Mesothelial cell of epicardium (in vitro differentiated cells): Measurements from ENCODE around the gene XIRP2. TPM values are rescaled to one million over a fixed set of nuclear protein-coding genes. Genes with fewer than 3 reads are reported as not detected.

Experiments used
- DNase-seq, 2 experiments: peaks; one replicate each; pipeline ENCODE4 v3.0.0; 2021; ENCODE audit warnings: low spot score in 2 of 2; ENCODE audit not compliant: unreplicated experiment in 2 of 2
- H3K27ac Mint-ChIP-seq: 2 replicates; pipeline ENCODE4 v1.8.0; 2021; ENCODE audit warnings: mixed read lengths
- H3K27me3 Mint-ChIP-seq: 2 replicates; pipeline ENCODE4 v1.8.0; 2021; ENCODE audit warnings: low read depth, mixed read lengths
- H3K36me3 Mint-ChIP-seq: 2 replicates; pipeline ENCODE4 v1.8.0; 2021; ENCODE audit warnings: mixed read lengths
- H3K4me1 Mint-ChIP-seq: 2 replicates; pipeline ENCODE4 v1.8.0; 2021; ENCODE audit warnings: mixed read lengths
- H3K4me3 Mint-ChIP-seq: 2 replicates; pipeline ENCODE4 v1.8.0; 2021; ENCODE audit warnings: mild to moderate bottlenecking, moderate library complexity, mixed read lengths
- H3K9me3 Mint-ChIP-seq: 2 replicates; pipeline ENCODE4 v1.8.0; 2021; ENCODE audit warnings: mixed read lengths
- total RNA-seq: library from RNA; stranded (reverse); gene quantifications from 3 replicates; pipeline ENCODE4 v1.2.1, GENCODE V29; 2021
- TF ChIP-seq, protein P1 (sequence below): fragments of 200-600 bp; sonication (generic); IDR thresholded peaks from one replicate; pipeline ENCODE4 v1.5.0; 2021; ENCODE audit warnings: antibody characterized with exemption; ENCODE audit not compliant: unreplicated experiment

XIRP2 gene
- total RNA-seq, 1 donor from 2014 or later, result not detected

DNA sequence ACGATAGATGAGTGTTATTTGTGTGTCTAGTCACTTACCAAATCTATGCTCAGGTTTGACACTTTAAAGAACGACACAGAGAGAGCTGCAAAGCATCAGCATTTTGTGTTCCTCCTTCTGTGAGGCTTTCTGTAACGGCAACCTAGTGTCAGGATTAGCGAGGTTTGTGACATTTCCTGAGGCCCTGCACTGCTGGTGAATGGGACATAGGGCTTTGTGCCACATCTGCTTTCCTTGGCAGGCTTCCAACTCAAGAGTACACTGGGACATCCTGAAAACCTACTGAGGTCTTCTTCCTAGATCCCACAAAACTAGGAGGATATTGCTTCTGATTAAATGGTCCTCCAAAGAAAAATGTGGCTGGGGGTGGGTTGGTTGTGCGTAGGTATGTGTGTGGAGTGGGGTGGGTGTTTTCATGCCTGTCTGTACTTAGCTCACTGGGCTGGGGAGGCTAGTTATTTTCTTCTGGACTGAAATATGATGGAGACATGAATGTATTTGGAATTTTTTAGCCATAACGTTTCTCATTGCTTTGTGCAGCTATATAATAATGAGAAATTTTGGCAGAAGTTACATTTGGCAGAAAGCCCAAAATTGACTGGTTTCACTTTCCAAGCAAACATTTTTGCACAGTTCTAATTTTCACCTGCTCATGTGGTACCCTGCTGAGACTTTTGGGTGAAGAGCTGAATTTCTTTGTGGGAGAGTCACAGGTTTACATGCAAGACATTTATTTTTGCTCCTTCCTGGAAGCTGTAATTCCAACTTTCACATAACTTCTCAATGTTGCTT is 308.4 kb downstream of the XIRP2 start:
- Mint-ChIP-seq H3K4me1 (peaks cover 46% of the 10 kb centered on the region), H3K36me3 (no peaks in the 10 kb centered on the region), H3K27me3 (no peaks in the 10 kb centered on the region), H3K9me3 (peaks cover 3% of the 10 kb centered on the region), H3K4me3 (no peak overlapping the region), H3K27ac (peak overlapping the region; percentile 60)
- DNase-seq, result no peak
- TF ChIP-seq, protein P1, sequence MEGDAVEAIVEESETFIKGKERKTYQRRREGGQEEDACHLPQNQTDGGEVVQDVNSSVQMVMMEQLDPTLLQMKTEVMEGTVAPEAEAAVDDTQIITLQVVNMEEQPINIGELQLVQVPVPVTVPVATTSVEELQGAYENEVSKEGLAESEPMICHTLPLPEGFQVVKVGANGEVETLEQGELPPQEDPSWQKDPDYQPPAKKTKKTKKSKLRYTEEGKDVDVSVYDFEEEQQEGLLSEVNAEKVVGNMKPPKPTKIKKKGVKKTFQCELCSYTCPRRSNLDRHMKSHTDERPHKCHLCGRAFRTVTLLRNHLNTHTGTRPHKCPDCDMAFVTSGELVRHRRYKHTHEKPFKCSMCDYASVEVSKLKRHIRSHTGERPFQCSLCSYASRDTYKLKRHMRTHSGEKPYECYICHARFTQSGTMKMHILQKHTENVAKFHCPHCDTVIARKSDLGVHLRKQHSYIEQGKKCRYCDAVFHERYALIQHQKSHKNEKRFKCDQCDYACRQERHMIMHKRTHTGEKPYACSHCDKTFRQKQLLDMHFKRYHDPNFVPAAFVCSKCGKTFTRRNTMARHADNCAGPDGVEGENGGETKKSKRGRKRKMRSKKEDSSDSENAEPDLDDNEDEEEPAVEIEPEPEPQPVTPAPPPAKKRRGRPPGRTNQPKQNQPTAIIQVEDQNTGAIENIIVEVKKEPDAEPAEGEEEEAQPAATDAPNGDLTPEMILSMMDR, result no peak

DNA sequence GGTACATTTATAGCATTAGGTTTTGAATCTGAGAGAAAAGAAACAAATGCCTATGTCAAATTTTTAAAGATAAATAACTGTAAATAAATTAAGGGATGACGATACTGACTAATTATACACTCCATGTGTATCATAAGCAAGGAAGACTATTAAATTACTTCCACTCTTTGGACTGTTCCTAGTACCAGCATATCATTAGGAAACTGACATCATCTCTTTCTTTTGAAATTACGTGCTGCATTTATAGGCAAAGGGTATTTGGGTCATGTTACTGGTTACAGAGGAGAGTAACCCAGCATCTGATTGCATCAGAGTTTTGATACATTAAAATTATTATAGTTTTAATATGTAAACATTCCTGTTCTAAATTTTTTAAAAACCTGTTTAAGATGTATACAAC is 309.7 kb downstream of the XIRP2 start:
- peaks cover 3% of the 10 kb centered on the region for H3K27me3 Mint-ChIP-seq
- peaks cover 3% of the 10 kb centered on the region for H3K9me3 Mint-ChIP-seq
- no peak overlapping the region for H3K4me3 Mint-ChIP-seq
- no peaks in the 10 kb centered on the region for H3K36me3 Mint-ChIP-seq
- no peak overlapping the region for H3K27ac Mint-ChIP-seq
- TF ChIP-seq, protein P1, result no peak
- H3K4me1 Mint-ChIP-seq, result peaks cover 42% of the 10 kb centered on the region
- DNase-seq, result no peak

DNA sequence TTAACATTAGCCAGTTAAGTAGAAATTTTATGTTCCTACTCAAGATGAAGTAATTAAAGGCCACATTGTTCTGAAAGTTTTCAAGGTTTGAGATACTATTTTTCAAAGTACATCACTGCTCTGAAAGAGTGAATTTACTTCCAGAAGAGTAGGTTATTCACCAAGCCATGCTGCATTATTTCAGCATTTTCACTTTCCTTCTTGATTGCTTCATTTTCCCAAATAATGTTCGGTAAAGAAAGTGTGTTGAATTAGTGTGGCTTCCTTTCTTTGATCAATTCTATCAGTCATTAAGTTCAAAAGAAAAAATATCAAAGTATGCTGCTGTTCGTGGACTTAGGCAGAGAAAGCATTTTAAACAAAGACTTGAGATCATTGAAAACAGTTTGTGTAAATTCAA is 310.3 kb downstream of the XIRP2 start:
- no peak for DNase-seq
- Mint-ChIP-seq H3K4me1 (peaks cover 42% of the 10 kb centered on the region), H3K36me3 (no peaks in the 10 kb centered on the region), H3K9me3 (peaks cover 3% of the 10 kb centered on the region), H3K27me3 (peaks cover 5% of the 10 kb centered on the region), H3K27ac (peak overlapping the region; percentile 13), H3K4me3 (no peak overlapping the region)
- TF ChIP-seq, protein P1, result no peak

DNA sequence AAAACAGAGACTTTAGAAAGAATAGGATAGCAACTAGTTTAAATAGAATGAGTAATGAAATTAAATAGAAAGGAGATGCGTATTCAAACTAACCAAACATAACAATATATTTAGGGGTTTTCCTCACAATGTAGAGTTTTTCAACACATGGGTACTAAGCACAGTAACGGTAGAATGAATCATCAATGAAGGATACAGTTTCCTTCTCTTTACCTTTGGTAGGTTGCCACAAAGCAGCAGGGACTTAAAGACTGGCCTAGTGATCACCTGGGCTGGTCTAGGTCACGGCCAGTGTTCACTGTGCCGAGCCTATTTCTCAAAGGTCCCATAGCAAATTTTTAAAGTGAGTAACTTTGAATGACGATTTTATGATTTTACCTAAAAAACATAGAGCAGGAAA is 311.7 kb downstream of the XIRP2 start:
- TF ChIP-seq, protein P1, result no peak
- no peaks in the 10 kb centered on the region for H3K36me3 Mint-ChIP-seq
- H3K27me3 Mint-ChIP-seq, result peaks cover 5% of the 10 kb centered on the region
- peaks cover 3% of the 10 kb centered on the region for H3K9me3 Mint-ChIP-seq
- H3K4me1 Mint-ChIP-seq, result peaks cover 42% of the 10 kb centered on the region
- peak overlapping the region; percentile 11 for H3K27ac Mint-ChIP-seq
- no peak for DNase-seq
- H3K4me3 Mint-ChIP-seq, result no peak overlapping the region

DNA sequence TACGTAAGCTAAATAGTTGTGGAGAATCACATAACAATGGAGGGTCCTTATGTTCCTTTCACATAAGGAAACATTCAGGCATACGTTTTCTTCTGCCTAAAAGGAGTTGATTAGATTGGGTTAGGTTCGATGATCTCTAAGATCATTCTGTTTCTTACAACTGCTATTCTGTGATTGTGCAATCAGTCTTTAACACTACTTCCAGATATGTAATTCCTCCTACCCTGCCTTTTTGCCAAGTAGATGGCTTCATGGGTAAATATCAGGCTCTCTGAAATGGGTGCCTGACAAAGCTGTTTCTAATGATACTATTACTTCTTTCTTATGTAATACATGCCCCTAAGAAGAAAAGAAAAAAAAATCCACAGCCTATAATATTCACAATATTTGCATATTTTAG is 321.5 kb downstream of the XIRP2 start:
- no peak for DNase-seq

More for the DNA sequence above, 321.5 kb downstream of the XIRP2 start:
- Mint-ChIP-seq H3K4me1 (no peaks in the 10 kb centered on the region), H3K4me3 (no peak overlapping the region), H3K27me3 (peaks cover 2% of the 10 kb centered on the region), H3K9me3 (no peaks in the 10 kb centered on the region), H3K27ac (no peak overlapping the region), H3K36me3 (no peaks in the 10 kb centered on the region)
- TF ChIP-seq, protein P1, result no peak
